H9 (cell line): ENCODE measurements around the gene ANK2. TPM values are rescaled to one million over a fixed set of nuclear protein-coding genes. Genes with fewer than 3 reads are reported as not detected.

ENCODE experiments used
- DNase-seq: peaks from one replicate; pipeline ENCODE4 v3.0.0-alpha.2; 2017
- H2AFZ ChIP-seq: one replicate; pipeline ENCODE4 v1.6.1; 2013; ENCODE audit warnings: mild to moderate bottlenecking, low read length, control low read depth, moderate library complexity
- H2AK5ac ChIP-seq: 2 replicates; pipeline ENCODE4 v1.6.1; 2013; ENCODE audit warnings: low read length, control low read depth, mixed read lengths; ENCODE audit not compliant: insufficient read length
- H2BK120ac ChIP-seq: one replicate; pipeline ENCODE4 v1.6.1; 2013; ENCODE audit warnings: low read depth, mild to moderate bottlenecking, low read length, control low read depth, inconsistent platforms; ENCODE audit not compliant: poor library complexity, severe bottlenecking
- H2BK12ac ChIP-seq: 2 replicates; pipeline ENCODE4 v1.6.1; 2013; ENCODE audit warnings: low read length, control low read depth, mixed read lengths, low read depth; ENCODE audit not compliant: insufficient read length
- H2BK15ac ChIP-seq: 2 replicates; pipeline ENCODE4 v1.6.1; 2013; ENCODE audit warnings: low read depth, low read length, control low read depth
- H2BK20ac ChIP-seq: one replicate; pipeline ENCODE4 v1.6.1; 2013; ENCODE audit warnings: low read depth, mild to moderate bottlenecking, low read length, control low read depth, inconsistent platforms; ENCODE audit not compliant: poor library complexity, severe bottlenecking
- H2BK5ac ChIP-seq: 2 replicates; pipeline ENCODE4 v1.6.1; 2013; ENCODE audit warnings: low read length, control low read depth, mixed read lengths; ENCODE audit not compliant: insufficient read length
- H3K14ac ChIP-seq: 2 replicates; pipeline ENCODE4 v1.6.1; 2013; ENCODE audit warnings: low read length, control low read depth; ENCODE audit not compliant: insufficient read depth
- H3K18ac ChIP-seq: 2 replicates; pipeline ENCODE4 v1.6.1; 2013; ENCODE audit warnings: low read depth, mild to moderate bottlenecking, mixed read lengths, low read length, control low read depth; ENCODE audit not compliant: insufficient read length
- H3K23ac ChIP-seq: 2 replicates; pipeline ENCODE4 v1.6.1; 2013; ENCODE audit warnings: low read length, control low read depth, mixed read lengths, low read depth; ENCODE audit not compliant: insufficient read length
- H3K23me2 ChIP-seq: 2 replicates; pipeline ENCODE4 v1.6.1; 2013; ENCODE audit warnings: low read depth, mild to moderate bottlenecking, mixed read lengths, low read length, control low read depth; ENCODE audit not compliant: insufficient read length, poor library complexity, severe bottlenecking
- H3K27ac ChIP-seq: 2 replicates; pipeline ENCODE4 v1.5.1; 2013; ENCODE audit warnings: low read length, control low read depth, mixed read lengths, low read depth; ENCODE audit not compliant: insufficient read length
- H3K27me3 ChIP-seq: 2 replicates; pipeline ENCODE4 v1.6.1; 2013; ENCODE audit warnings: low read length, control low read depth, inconsistent platforms; ENCODE audit not compliant: insufficient read depth
- H3K4ac ChIP-seq: 2 replicates; pipeline ENCODE4 v1.6.1; 2013; ENCODE audit warnings: low read depth, mild to moderate bottlenecking, control low read depth, inconsistent platforms, low read length, moderate library complexity
- H3K4me1 ChIP-seq: 2 replicates; pipeline ENCODE4 v1.6.1; 2013; ENCODE audit warnings: low read length, control low read depth, inconsistent platforms; ENCODE audit not compliant: insufficient read depth
- H3K4me2 ChIP-seq: 2 replicates; pipeline ENCODE4 v1.6.1; 2013; ENCODE audit warnings: low read length, control low read depth, mixed read lengths; ENCODE audit not compliant: insufficient read length, insufficient read depth
- H3K56ac ChIP-seq: 2 replicates; pipeline ENCODE4 v1.6.1; 2013; ENCODE audit warnings: low read depth, mild to moderate bottlenecking, mixed read lengths, low read length, control low read depth; ENCODE audit not compliant: insufficient read length
- H3K79me1 ChIP-seq: 2 replicates; pipeline ENCODE4 v1.6.1; 2013; ENCODE audit warnings: low read depth, mild to moderate bottlenecking, moderate library complexity, low read length, control low read depth, inconsistent platforms; ENCODE audit not compliant: insufficient read depth, poor library complexity, severe bottlenecking
- H3K79me2 ChIP-seq: 2 replicates; pipeline ENCODE4 v1.6.1; 2013; ENCODE audit warnings: low read length, control low read depth, inconsistent platforms; ENCODE audit not compliant: insufficient read depth
- H3K9ac ChIP-seq: 2 replicates; pipeline ENCODE4 v1.6.1; 2013; ENCODE audit warnings: low read length, control low read depth, mixed read lengths; ENCODE audit not compliant: insufficient read length; ENCODE audit errors: extremely low read depth
- H3K9me3 ChIP-seq: one replicate; pipeline ENCODE4 v1.6.1; 2013; ENCODE audit warnings: low read depth, low read length, inconsistent platforms; ENCODE audit not compliant: control insufficient read depth
- H3T11ph ChIP-seq: one replicate; pipeline ENCODE4 v1.6.1; 2013; ENCODE audit warnings: mild to moderate bottlenecking, low read length, control low read depth, inconsistent platforms
- H4K20me1 ChIP-seq: one replicate; pipeline ENCODE4 v1.6.1; 2013; ENCODE audit not compliant: control insufficient read depth, insufficient read length, insufficient read depth
- H4K5ac ChIP-seq: 2 replicates; pipeline ENCODE4 v1.6.1; 2013; ENCODE audit warnings: low read depth, mild to moderate bottlenecking, mixed read lengths, low read length, control low read depth; ENCODE audit not compliant: insufficient read length
- H4K8ac ChIP-seq: replicated peaks from 2 replicates; pipeline ENCODE4 v1.6.1; 2013; ENCODE audit warnings: low read length, control low read depth, mixed read lengths, low read depth; ENCODE audit not compliant: insufficient read length
- H4K91ac ChIP-seq: 2 replicates; pipeline ENCODE4 v1.6.1; 2013; ENCODE audit warnings: low read depth, mild to moderate bottlenecking, moderate library complexity, mixed read lengths, low read length, control low read depth; ENCODE audit not compliant: insufficient read length
- H3K27ac Mint-ChIP-seq, 3 experiments: 2 replicates in 2 of 3; 3 replicates in 1 of 3; pipeline ENCODE4 v1.8.0; 2020 to 2021; ENCODE audit warnings: mixed read lengths in 3 of 3, mild to moderate bottlenecking in 1 of 3, moderate library complexity in 1 of 3
- H3K27me3 Mint-ChIP-seq: 2 replicates; pipeline ENCODE4 v1.8.0; 2021; ENCODE audit warnings: low read depth, mild to moderate bottlenecking, moderate library complexity, mixed read lengths
- H3K36me3 Mint-ChIP-seq, 3 experiments: 2 replicates in 2 of 3; 3 replicates in 1 of 3; pipeline ENCODE4 v1.8.0; 2020 to 2021; ENCODE audit warnings: low read depth in 3 of 3, mixed read lengths in 3 of 3; ENCODE audit not compliant: insufficient read depth in 1 of 3
- H3K4me1 Mint-ChIP-seq, 2 experiments: 2 replicates each; pipeline ENCODE4 v1.8.0; 2020; ENCODE audit warnings: mixed read lengths in 2 of 2
- H3K4me3 Mint-ChIP-seq, 2 experiments: 2 replicates in 1 of 2; 3 replicates in 1 of 2; pipeline ENCODE4 v1.8.0; 2020 to 2021; ENCODE audit warnings: mild to moderate bottlenecking in 2 of 2, mixed read lengths in 2 of 2, moderate library complexity in 1 of 2
- H3K9me3 Mint-ChIP-seq, 2 experiments: 2 replicates in 1 of 2; 3 replicates in 1 of 2; pipeline ENCODE4 v1.8.0; 2020; ENCODE audit warnings: mild to moderate bottlenecking in 2 of 2, mixed read lengths in 2 of 2, moderate library complexity in 1 of 2
- WGBS: extraction: QIAGEN DNeasy Blood & Tissue Kit; methylation state at CpG from one replicate; pipeline ENCODE4 v1.1.7; 2013; ENCODE audit warnings: missing lambda C conversion rate, low lambda C conversion rate, mixed read lengths; ENCODE audit not compliant: insufficient read length; ENCODE audit errors: extremely low coverage; 5-methylcytosine and 5-hydroxymethylcytosine counted together
- total RNA-seq: library from RNA; stranded (reverse); gene quantifications from 2 replicates; pipeline ENCODE4 v1.2.1, GENCODE V29; 2021
- TF ChIP-seq, protein P1 (sequence below): fragments of 200-600 bp; sonication (generic); conservative IDR thresholded peaks from 3 replicates; pipeline ENCODE4 v1.8.0; 2021; ENCODE audit warnings: antibody characterized with exemption, mild to moderate bottlenecking

The ANK2 gene
- total RNA-seq, 1 experiment from 2014 or later: 36.8 TPM

DNA sequence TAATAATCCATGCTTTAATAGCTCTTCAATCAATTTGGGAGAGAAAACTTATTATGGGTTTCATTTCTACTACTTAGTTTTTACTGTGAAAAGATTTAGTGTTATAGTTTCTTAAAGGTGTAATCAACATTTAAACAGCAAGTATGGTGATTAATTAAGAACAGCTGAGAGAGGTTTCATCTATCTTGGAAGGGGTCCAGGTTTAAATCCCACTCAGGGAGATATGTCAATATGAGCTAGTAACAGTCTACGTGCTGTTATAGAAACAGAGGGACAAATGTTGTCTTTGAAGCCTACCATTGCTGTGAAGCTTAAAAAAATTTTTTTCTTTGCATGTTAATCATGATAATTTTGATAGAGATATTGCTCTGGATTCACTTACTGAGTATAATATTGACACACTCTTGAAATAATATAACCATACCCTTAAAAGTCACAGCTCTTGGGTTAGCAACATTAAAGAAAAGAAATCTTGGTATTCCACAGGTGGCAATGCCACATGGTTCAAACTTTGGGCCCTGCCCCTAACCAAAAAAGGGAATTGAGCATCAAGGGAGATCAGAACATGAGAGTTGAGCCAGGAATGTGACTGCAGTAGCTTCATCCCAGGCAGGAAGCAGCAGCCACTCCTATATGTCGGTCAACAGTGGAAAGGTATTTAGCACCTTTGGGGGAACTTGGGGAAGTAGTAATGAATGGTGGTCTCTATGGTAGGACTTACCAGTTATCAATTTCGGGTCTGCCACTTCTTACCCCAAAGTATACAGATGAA is 107.8 kb downstream of the ANK2 start:
- Mint-ChIP-seq H3K9me3 (no peaks in the 10 kb centered on the region), H3K27me3 (no peaks in the 10 kb centered on the region), H3K27ac (no peak overlapping the region), H3K36me3 (no peaks in the 10 kb centered on the region), H3K4me3 (no peak overlapping the region), H3K4me1 (peaks cover 0 to 8% of the 10 kb centered on the region in 2 experiments; a peak in 3 of 4 replicates)
- Histone ChIP-seq H3K4me1 (no peaks in the 10 kb centered on the region), H4K5ac (no peak overlapping the region), H4K8ac (no peak overlapping the region), H2BK15ac (no peak overlapping the region), H3K9me3 (no peaks in the 10 kb centered on the region), H2AFZ (no peak overlapping the region), H3T11ph (no peak overlapping the region), H3K4me2 (no peak overlapping the region), H3K4ac (no peak overlapping the region), H3K27ac (no peak overlapping the region), H2BK120ac (no peak overlapping the region), H4K20me1 (no peaks in the 10 kb centered on the region), H2BK5ac (no peak overlapping the region), H2BK20ac (no peak overlapping the region), H3K27me3 (no peaks in the 10 kb centered on the region), H3K9ac (no peak overlapping the region), H2AK5ac (no peak overlapping the region), H3K79me1 (no peaks in the 10 kb centered on the region), H3K23me2 (no peaks in the 10 kb centered on the region), H3K14ac (no peak overlapping the region), H3K56ac (no peak overlapping the region), H2BK12ac (no peak overlapping the region), H3K79me2 (no peaks in the 10 kb centered on the region; the same call in 1 of the 2 replicates), H4K91ac (no peak overlapping the region), H3K23ac (no peak overlapping the region), H3K18ac (no peak overlapping the region)
- TF ChIP-seq, protein P1, sequence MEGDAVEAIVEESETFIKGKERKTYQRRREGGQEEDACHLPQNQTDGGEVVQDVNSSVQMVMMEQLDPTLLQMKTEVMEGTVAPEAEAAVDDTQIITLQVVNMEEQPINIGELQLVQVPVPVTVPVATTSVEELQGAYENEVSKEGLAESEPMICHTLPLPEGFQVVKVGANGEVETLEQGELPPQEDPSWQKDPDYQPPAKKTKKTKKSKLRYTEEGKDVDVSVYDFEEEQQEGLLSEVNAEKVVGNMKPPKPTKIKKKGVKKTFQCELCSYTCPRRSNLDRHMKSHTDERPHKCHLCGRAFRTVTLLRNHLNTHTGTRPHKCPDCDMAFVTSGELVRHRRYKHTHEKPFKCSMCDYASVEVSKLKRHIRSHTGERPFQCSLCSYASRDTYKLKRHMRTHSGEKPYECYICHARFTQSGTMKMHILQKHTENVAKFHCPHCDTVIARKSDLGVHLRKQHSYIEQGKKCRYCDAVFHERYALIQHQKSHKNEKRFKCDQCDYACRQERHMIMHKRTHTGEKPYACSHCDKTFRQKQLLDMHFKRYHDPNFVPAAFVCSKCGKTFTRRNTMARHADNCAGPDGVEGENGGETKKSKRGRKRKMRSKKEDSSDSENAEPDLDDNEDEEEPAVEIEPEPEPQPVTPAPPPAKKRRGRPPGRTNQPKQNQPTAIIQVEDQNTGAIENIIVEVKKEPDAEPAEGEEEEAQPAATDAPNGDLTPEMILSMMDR: no peak
- no peak for DNase-seq
- WGBS: no CpG with 5 or more reads among the region's 3 CpGs
